ENCODE measurements around the gene LNX2.

GRCh38 chr13:27535546-27535945 is 84.8 kb downstream of the LNX2 start:
- TF ChIP-seq CTCF (conservative IDR thresholded peaks at IDR 0.05; ENCODE audit: low read length) (no peak), EZH2phosphoT487 (IDR thresholded peaks at IDR 0.05; ENCODE audit: borderline replicate concordance) (no peak)

All from Loucy (cell line).